H1 (cell line): ENCODE data around the gene GNAO1. TPM values are rescaled to one million over a fixed set of nuclear protein-coding genes. Genes with fewer than 3 reads are reported as not detected.

ENCODE experiments used
- CTCF ChIA-PET: fragments of 300-600 bp; sonication (Branson Sonifier 250); formaldehyde crosslinking; loops from one replicate; lab custom pipeline; 2021; ENCODE audit not compliant: partially characterized antibody; lab: Charles Lee
- POLR2A ChIA-PET: fragments of 300-600 bp; sonication (Branson Sonifier 250); formaldehyde crosslinking; loops from one replicate; lab custom pipeline; 2021; ENCODE audit warnings: inconsistent platforms; ENCODE audit not compliant: partially characterized antibody; lab: Charles Lee
- DNase-seq, 2 experiments: peaks; one replicate each; pipeline versions ENCODE4 v3.0.0 to v3.0.0-alpha.2; 2010 to 2022; ENCODE audit warnings: low spot score in 2 of 2, low read depth in 1 of 2, mixed read lengths in 1 of 2
- FAIRE-seq: peaks from 2 replicates; lab custom pipeline; 2011; peaks lifted over from hg19 to GRCh38; lab: Jason Lieb, UNC
- H2AFZ ChIP-seq: 2 replicates; pipeline ENCODE4 v1.8.1; 2012; ENCODE audit warnings: low read length, inconsistent platforms
- H2AK5ac ChIP-seq: 2 replicates; pipeline ENCODE4 v1.6.1; 2013; ENCODE audit warnings: low read depth, low read length
- H2BK120ac ChIP-seq: replicated peaks from 2 replicates; pipeline ENCODE3; 2013; ENCODE audit warnings: low read depth, low read length, inconsistent platforms
- H2BK12ac ChIP-seq: 2 replicates; pipeline ENCODE4 v1.6.1; 2013; ENCODE audit warnings: low read depth, low read length
- H2BK15ac ChIP-seq: 2 replicates; pipeline ENCODE4 v1.6.1; 2013; ENCODE audit warnings: low read length
- H2BK20ac ChIP-seq: 2 replicates; pipeline ENCODE4 v1.6.1; 2013; ENCODE audit warnings: low read length
- H2BK5ac ChIP-seq: 2 replicates; pipeline ENCODE4 v1.6.1; 2013; ENCODE audit warnings: low read depth, low read length
- H3K14ac ChIP-seq: 2 replicates; pipeline ENCODE4 v1.6.1; 2013; ENCODE audit warnings: inconsistent platforms; ENCODE audit not compliant: insufficient read length
- H3K18ac ChIP-seq: 2 replicates; pipeline ENCODE4 v1.6.1; 2013; ENCODE audit warnings: low read length; ENCODE audit errors: extremely low read depth
- H3K23ac ChIP-seq: 2 replicates; pipeline ENCODE4 v1.6.1; 2013; ENCODE audit warnings: inconsistent platforms; ENCODE audit not compliant: insufficient read length
- H3K23me2 ChIP-seq: 2 replicates; pipeline ENCODE4 v1.6.1; 2013; ENCODE audit warnings: low read depth, low read length
- H3K27ac ChIP-seq: 2 replicates; pipeline ENCODE4 v1.6.1; 2011; ENCODE audit warnings: low read depth, low read length, inconsistent platforms
- H3K27me3 ChIP-seq, 4 experiments: replicated peaks in 1 of 4; 1 replicate in 1 of 4; 2 replicates in 3 of 4; pipeline versions ENCODE4 v1.6.1 to v1.8.1; 2011 to 2013; ENCODE audit warnings: low read length in 3 of 4, mild to moderate bottlenecking in 3 of 4, inconsistent platforms in 2 of 4, mixed read lengths in 2 of 4, moderate library complexity in 1 of 4; ENCODE audit not compliant: control insufficient read depth in 3 of 4, insufficient read depth in 3 of 4; ENCODE audit errors: extremely low read depth in 1 of 4
- H3K36me3 ChIP-seq, 4 experiments: 2 replicates each; pipeline versions ENCODE4 v1.6.1 to v1.8.1; 2011 to 2013; ENCODE audit warnings: mild to moderate bottlenecking in 4 of 4, low read length in 3 of 4, moderate library complexity in 2 of 4, control low read depth in 1 of 4, inconsistent platforms in 1 of 4; ENCODE audit not compliant: insufficient read depth in 4 of 4, control insufficient read depth in 2 of 4
- H3K4ac ChIP-seq: replicated peaks from 2 replicates; pipeline ENCODE3; 2013; ENCODE audit warnings: low read length, low read depth, mixed read lengths, inconsistent platforms; ENCODE audit not compliant: insufficient read length
- H3K4me1 ChIP-seq, 4 experiments: replicated peaks in 1 of 4; 1 replicate in 1 of 4; 2 replicates in 3 of 4; pipeline versions ENCODE4 v1.6.1 to v1.8.1; 2011 to 2013; ENCODE audit warnings: low read length in 3 of 4, inconsistent platforms in 2 of 4, mixed read lengths in 1 of 4; ENCODE audit not compliant: insufficient read depth in 4 of 4, control insufficient read depth in 3 of 4
- H3K4me2 ChIP-seq, 2 experiments: 2 replicates each; pipeline versions ENCODE4 v1.6.1 to v1.8.1; 2011 to 2013; ENCODE audit warnings: low read depth in 2 of 2, low read length in 2 of 2, control low read depth in 1 of 2, inconsistent platforms in 1 of 2, mild to moderate bottlenecking in 1 of 2; ENCODE audit not compliant: insufficient read depth in 1 of 2
- H3K4me3 ChIP-seq, 4 experiments: fragments of 200-600, 300-600 bp in 1 of 4; sonication (generic), shearing (Covaris generic), sonication (Bioruptor Twin) in 1 of 4; 2 replicates each; pipeline versions ENCODE4 v1.5.1 to v1.8.1; 2011 to 2016; ENCODE audit warnings: low read length in 4 of 4, low read depth in 3 of 4, control low read depth in 2 of 4, inconsistent platforms in 2 of 4, mild to moderate bottlenecking in 2 of 4, mixed read lengths in 1 of 4, moderate library complexity in 1 of 4; ENCODE audit not compliant: insufficient read depth in 2 of 4; ENCODE audit errors: extremely low read depth in 1 of 4
- H3K56ac ChIP-seq: replicated peaks from 2 replicates; pipeline ENCODE3; 2013; ENCODE audit warnings: low read depth, mild to moderate bottlenecking, mixed read lengths, low read length, inconsistent platforms; ENCODE audit not compliant: insufficient read length
- H3K79me1 ChIP-seq: 2 replicates; pipeline ENCODE4 v1.6.1; 2013; ENCODE audit warnings: low read depth, low read length, control low read depth
- H3K79me2 ChIP-seq, 2 experiments: 2 replicates each; pipeline versions ENCODE4 v1.6.1 to v1.8.1; 2012 to 2013; ENCODE audit warnings: low read length in 2 of 2, mild to moderate bottlenecking in 2 of 2, inconsistent platforms in 1 of 2; ENCODE audit not compliant: insufficient read depth in 2 of 2, control insufficient read depth in 1 of 2
- H3K9ac ChIP-seq, 4 experiments: replicated peaks in 1 of 4; 1 replicate in 1 of 4; 2 replicates in 3 of 4; pipeline versions ENCODE4 v1.6.1 to v1.8.1; 2011 to 2013; ENCODE audit warnings: low read depth in 3 of 4, low read length in 3 of 4, control low read depth in 2 of 4, mild to moderate bottlenecking in 2 of 4, moderate library complexity in 2 of 4, inconsistent platforms in 1 of 4; ENCODE audit errors: extremely low read depth in 1 of 4
- H3K9me3 ChIP-seq, 2 experiments: 2 replicates each; pipeline versions ENCODE4 v1.6.1 to v1.8.1; 2012 to 2013; ENCODE audit warnings: mild to moderate bottlenecking in 2 of 2, moderate library complexity in 2 of 2, control low read depth in 1 of 2, inconsistent platforms in 1 of 2, low read depth in 1 of 2, low read length in 1 of 2, mixed read lengths in 1 of 2; ENCODE audit not compliant: insufficient read depth in 2 of 2
- H4K20me1 ChIP-seq, 2 experiments: replicated peaks in 1 of 2; 2 replicates each; pipeline versions ENCODE3 to v1.8.1; 2011 to 2013; ENCODE audit warnings: inconsistent platforms in 2 of 2, low read length in 2 of 2, mild to moderate bottlenecking in 1 of 2; ENCODE audit not compliant: insufficient read depth in 2 of 2, control insufficient read depth in 1 of 2
- H4K5ac ChIP-seq: 2 replicates; pipeline ENCODE4 v1.6.1; 2013; ENCODE audit warnings: low read length, low read depth, mixed read lengths, inconsistent platforms; ENCODE audit not compliant: insufficient read length
- H4K8ac ChIP-seq: 2 replicates; pipeline ENCODE4 v1.8.0; 2013; ENCODE audit warnings: mild to moderate bottlenecking, moderate library complexity, low read length, inconsistent platforms; ENCODE audit not compliant: insufficient read depth; ENCODE audit errors: extremely low read depth
- H4K91ac ChIP-seq: replicated peaks from 2 replicates; pipeline ENCODE3; 2013; ENCODE audit warnings: low read length, mixed read lengths, inconsistent platforms; ENCODE audit not compliant: insufficient read length
- CEBPB ChIP-seq: IDR thresholded peaks from 2 replicates; pipeline ENCODE4 v1.6.1; 2012; ENCODE audit warnings: low read depth, low read length
- CHD1 ChIP-seq: IDR thresholded peaks from 2 replicates; pipeline ENCODE4 v1.6.1; 2012; ENCODE audit warnings: low read depth, low read length, improper control_type of control experiment
- CREB1 ChIP-seq: IDR thresholded peaks from 2 replicates; pipeline ENCODE4 v1.6.1; 2012; ENCODE audit warnings: inconsistent platforms
- JUND ChIP-seq: IDR thresholded peaks from 2 replicates; pipeline ENCODE4 v1.6.1; 2011; ENCODE audit warnings: mild to moderate bottlenecking, improper control_type of control experiment, low read length
- RAD21 ChIP-seq, 2 experiments: IDR thresholded peaks in 1 of 2; conservative IDR thresholded peaks in 1 of 2; 2 replicates each; pipeline ENCODE4 v1.6.1; 2011; ENCODE audit warnings: low read depth in 2 of 2, low read length in 2 of 2, improper control_type of control experiment in 1 of 2, inconsistent platforms in 1 of 2, mild to moderate bottlenecking in 1 of 2, moderate library complexity in 1 of 2
- RNF2 ChIP-seq: fragments of 200-900, 300-1000 bp; sonication (generic); IDR thresholded peaks from 2 replicates; pipeline ENCODE4 v1.7.1; 2016; ENCODE audit warnings: borderline replicate concordance, low read depth, mild to moderate bottlenecking, antibody characterized with exemption, low read length; ENCODE audit not compliant: poor library complexity, severe bottlenecking; ENCODE audit errors: missing control alignments
- SIRT6 ChIP-seq: IDR thresholded peaks from one replicate; pipeline ENCODE4 v1.7.1; 2012; ENCODE audit warnings: low read length, inconsistent platforms
- TCF12 ChIP-seq: IDR thresholded peaks from 2 replicates; pipeline ENCODE4 v1.6.1; 2011; ENCODE audit warnings: low read depth, mild to moderate bottlenecking, low read length
- ZNF274 ChIP-seq: IDR thresholded peaks from 2 replicates; pipeline ENCODE4 v1.7.0; 2012; ENCODE audit warnings: low read length, borderline replicate concordance; ENCODE audit errors: extremely low read depth
- WGBS, 2 experiments: shearing (Covaris generic) in 1 of 2; methylation state at CpG; one replicate each; pipeline versions ENCODE4 v1.1.6 to v1.1.7; 2013 to 2015; ENCODE audit warnings: low lambda C conversion rate in 2 of 2, mixed read lengths in 2 of 2, inconsistent platforms in 1 of 2, low coverage in 1 of 2, missing lambda C conversion rate in 1 of 2; ENCODE audit not compliant: insufficient replicate concordance in 2 of 2, insufficient coverage in 1 of 2, insufficient read length in 1 of 2; ENCODE audit errors: extremely low coverage in 1 of 2, missing lambda C conversion rate in 1 of 2; 5-methylcytosine and 5-hydroxymethylcytosine counted together
- polyA plus RNA-seq, 7 experiments: library from polyadenylated mRNA; depleted of rRNA in 3 of 7; stranded (reverse) in 5 of 7; unstranded in 2 of 7; fragments of >200 nt in 5 of 7; fragments of 200-250 nt in 2 of 7; gene quantifications; 1 replicate in 5 of 7; 2 replicates in 1 of 7; 4 replicates in 1 of 7; pipeline versions ENCODE4 v1.2.1 to v1.2.3, GENCODE V29; 2011 to 2013; ENCODE audit warnings: missing spikeins in 2 of 7, mixed read lengths in 2 of 7
- total RNA-seq: library from RNA; stranded (reverse); fragmentation: NEBNext Ultra II Directional; extraction: Animal tissue kit (Norgen Biotek cat#: 25700); gene quantifications from 2 replicates; pipeline ENCODE4 v1.2.1, GENCODE V29; 2021
- TF ChIP-seq, protein P1 (sequence below), 3 experiments: IDR thresholded peaks; 1 replicate in 2 of 3; 2 replicates in 1 of 3; pipeline versions ENCODE4 v1.5.1 to v1.6.1; 2011; ENCODE audit warnings: low read length in 3 of 3, mild to moderate bottlenecking in 3 of 3, inconsistent platforms in 2 of 3, low read depth in 1 of 3, moderate library complexity in 1 of 3; ENCODE audit not compliant: insufficient read depth in 1 of 3; ENCODE audit errors: control extremely low read depth in 1 of 3

The GNAO1 gene
- total and polyA plus RNA-seq, 2 of the 8 experiments (the other 6 are each of a cell fraction or from before 2014, with no cell fraction given) = 6.7 to 34.4 TPM

DNA sequence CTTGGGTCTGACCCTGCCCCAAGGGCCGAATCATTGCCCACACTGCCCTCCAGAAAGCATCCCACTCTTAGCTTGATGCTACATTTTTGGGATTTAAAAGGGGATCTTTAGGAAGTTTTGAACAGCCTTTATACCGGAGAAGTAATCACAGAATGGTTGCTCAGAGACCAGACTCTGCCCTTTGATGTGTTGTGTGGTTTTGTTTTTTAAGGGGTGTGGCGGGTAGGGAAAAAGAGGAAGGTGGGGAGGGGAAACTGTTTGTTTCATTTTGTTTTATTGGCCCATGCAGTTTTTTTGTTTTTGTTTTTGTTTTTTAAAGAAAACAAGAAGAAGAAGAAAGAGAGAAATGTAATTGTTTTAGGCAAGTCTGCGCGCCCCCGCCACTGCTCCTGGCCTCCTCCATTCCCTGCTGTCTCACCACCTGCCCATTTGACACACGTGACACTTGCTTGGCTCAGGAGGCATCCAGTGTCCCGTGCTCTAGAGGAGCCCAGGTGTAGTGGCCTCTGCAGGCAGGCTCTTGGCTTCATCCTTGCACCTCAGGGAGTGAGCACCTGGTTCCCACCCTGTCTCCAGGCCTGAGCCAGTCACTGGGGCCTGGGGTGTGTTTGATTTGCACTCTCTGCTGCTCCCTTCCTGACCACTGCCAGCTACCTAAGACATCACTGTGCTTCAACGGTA is 35.7 kb downstream of the GNAO1 start:
- H2AFZ ChIP-seq = no peak overlapping the region
- no peak overlapping the region for H3K18ac ChIP-seq
- peaks cover 0 to 8% (median 3%) of the 10 kb centered on the region in 4 experiments; a peak in 2 of 7 replicates for H3K4me1 ChIP-seq
- H3K23me2 ChIP-seq = no peaks in the 10 kb centered on the region
- POLR2A ChIA-PET = no interaction called here
- H2BK15ac ChIP-seq = no peak overlapping the region
- H3K79me1 ChIP-seq = peaks cover 3% of the 10 kb centered on the region; the same call in 1 of the 2 replicates
- no peak for DNase-seq
- H4K8ac ChIP-seq = no peak overlapping the region
- no peak overlapping the region; the same call in 1 of the 2 replicates for H2AK5ac ChIP-seq
- no peak overlapping the region for H4K5ac ChIP-seq
- H3K4me2 ChIP-seq = no peak overlapping the region
- no peak overlapping the region for H3K14ac ChIP-seq
- no peak overlapping the region for H3K4me3 ChIP-seq
- H2BK120ac ChIP-seq = no peak overlapping the region
- H3K27me3 ChIP-seq = no peaks in the 10 kb centered on the region
- H3K27ac ChIP-seq = no peak overlapping the region
- TF ChIP-seq SIRT6 = no peak
- no peak for TF ChIP-seq CHD1
- TF ChIP-seq JUND = no peak
- TF ChIP-seq CREB1 = no peak
- TF ChIP-seq RNF2 = no peak
- TF ChIP-seq ZNF274 = no peak
- no peak for TF ChIP-seq CEBPB
- TF ChIP-seq RAD21 (IDR thresholded peaks at IDR 0.05 in 1 of 2, conservative IDR thresholded peaks at IDR 0.05 in 1 of 2; ENCODE audit: low read depth in 2 of 2, low read length in 2 of 2) = no peak
- TF ChIP-seq TCF12 = no peak
- TF ChIP-seq, protein P1, sequence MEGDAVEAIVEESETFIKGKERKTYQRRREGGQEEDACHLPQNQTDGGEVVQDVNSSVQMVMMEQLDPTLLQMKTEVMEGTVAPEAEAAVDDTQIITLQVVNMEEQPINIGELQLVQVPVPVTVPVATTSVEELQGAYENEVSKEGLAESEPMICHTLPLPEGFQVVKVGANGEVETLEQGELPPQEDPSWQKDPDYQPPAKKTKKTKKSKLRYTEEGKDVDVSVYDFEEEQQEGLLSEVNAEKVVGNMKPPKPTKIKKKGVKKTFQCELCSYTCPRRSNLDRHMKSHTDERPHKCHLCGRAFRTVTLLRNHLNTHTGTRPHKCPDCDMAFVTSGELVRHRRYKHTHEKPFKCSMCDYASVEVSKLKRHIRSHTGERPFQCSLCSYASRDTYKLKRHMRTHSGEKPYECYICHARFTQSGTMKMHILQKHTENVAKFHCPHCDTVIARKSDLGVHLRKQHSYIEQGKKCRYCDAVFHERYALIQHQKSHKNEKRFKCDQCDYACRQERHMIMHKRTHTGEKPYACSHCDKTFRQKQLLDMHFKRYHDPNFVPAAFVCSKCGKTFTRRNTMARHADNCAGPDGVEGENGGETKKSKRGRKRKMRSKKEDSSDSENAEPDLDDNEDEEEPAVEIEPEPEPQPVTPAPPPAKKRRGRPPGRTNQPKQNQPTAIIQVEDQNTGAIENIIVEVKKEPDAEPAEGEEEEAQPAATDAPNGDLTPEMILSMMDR (IDR thresholded peaks at IDR 0.05; ENCODE audit: control extremely low read depth in 1 of 3, insufficient read depth in 1 of 3, low read depth in 1 of 3, low read length in 3 of 3) = no peak
- H2BK20ac ChIP-seq = no peak overlapping the region
- H3K36me3 ChIP-seq = no peaks in the 10 kb centered on the region
- 85% methylated on average over 9 of the region's 9 CpGs; no CpG with 5 or more reads in 1 of the 2 experiments for whole genome bisulfite sequencing, 2 experiments
- peaks cover 0 to 4% of the 10 kb centered on the region in 2 experiments; a peak in 1 of 4 replicates for H3K79me2 ChIP-seq
- CTCF ChIA-PET = no interaction called here
- no peak for FAIRE-seq
- H3K9me3 ChIP-seq = no peaks in the 10 kb centered on the region
- H3K23ac ChIP-seq = no peak overlapping the region
- H3K9ac ChIP-seq = no peak overlapping the region
- H3K56ac ChIP-seq = no peak overlapping the region
- H4K91ac ChIP-seq = no peak overlapping the region
- no peak overlapping the region for H2BK12ac ChIP-seq
- no peak overlapping the region for H3K4ac ChIP-seq
- no peak overlapping the region for H2BK5ac ChIP-seq
- peaks cover 2 to 6% of the 10 kb centered on the region in 2 experiments for H4K20me1 ChIP-seq
